Activated naive CD4-positive, alpha-beta T cell treated with anti-CD3 and anti-CD28 coated beads, Interleukin-2, amount 50 U/mL, for 72 hours (primary cell): ENCODE measurements around the gene LRRC4C. TPM values are rescaled to one million over a fixed set of nuclear protein-coding genes. Genes with fewer than 3 reads are reported as not detected.

Experiments
- ATAC-seq, 2 donors: fragments of 150-1000 bp; cut with Tn5 transposase; 2 replicates each; pipeline ENCODE4 v1.10.0; 2021; ENCODE audit warnings: mild to moderate bottlenecking in 2 of 2, moderate library complexity in 2 of 2
- DNase-seq, 2 donors: peaks; one replicate each; pipeline ENCODE4 v3.0.0; 2021 to 2022; ENCODE audit warnings: low spot score in 2 of 2
- H3K27ac Mint-ChIP-seq, 2 donors: one replicate each; pipeline ENCODE4 v1.8.0; 2022; ENCODE audit warnings: mild to moderate bottlenecking in 2 of 2, mixed read lengths in 2 of 2
- H3K36me3 Mint-ChIP-seq, 2 donors: one replicate each; pipeline ENCODE4 v1.8.0; 2022; ENCODE audit warnings: mixed read lengths in 2 of 2
- H3K9me3 Mint-ChIP-seq, 2 donors: one replicate each; pipeline ENCODE4 v1.8.0; 2022; ENCODE audit warnings: mixed read lengths in 2 of 2
- total RNA-seq, 2 donors: library from RNA; stranded (reverse); gene quantifications; one replicate each; pipeline ENCODE4 v1.2.3, GENCODE V29; 2022

Gene LRRC4C
- total RNA-seq, 2 donors from 2014 or later, result not detected

DNA sequence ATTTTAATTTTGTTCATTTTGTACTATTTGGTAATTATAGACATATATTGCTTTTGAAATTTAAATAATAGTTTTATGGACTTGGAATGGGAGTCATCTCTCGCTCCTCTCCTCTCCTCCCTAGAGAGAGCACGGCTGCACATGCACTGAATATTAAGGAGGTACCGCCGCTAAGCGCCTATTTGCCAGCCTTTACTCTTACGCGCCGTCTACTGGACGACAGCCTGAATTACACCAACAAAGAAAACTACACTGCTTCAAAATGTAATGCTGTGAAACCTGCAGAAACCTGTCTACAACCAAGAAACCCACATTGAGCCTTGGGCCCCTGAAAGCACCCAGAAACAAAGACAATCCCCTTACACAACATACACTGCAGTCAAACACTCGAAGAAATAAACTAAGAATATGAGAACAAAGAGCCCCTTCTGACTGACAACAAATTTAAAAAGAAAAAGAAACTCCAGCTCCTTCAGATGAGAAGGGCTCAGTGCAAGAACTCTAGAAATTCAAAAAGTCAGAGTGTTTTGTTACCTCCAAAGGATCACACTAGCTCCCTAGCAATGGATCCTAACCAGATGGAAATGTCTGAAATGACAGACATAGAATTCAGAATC lies 737.2 kb downstream of the LRRC4C start:
- ATAC-seq (no peak), DNase-seq (peak in 1 of 2 donors; percentile 6)
- Mint-ChIP-seq H3K27ac (no peak overlapping the region), H3K9me3 (peaks cover 30 to 44% of the 10 kb centered on the region in 2 donors), H3K36me3 (no peaks in the 10 kb centered on the region)

DNA sequence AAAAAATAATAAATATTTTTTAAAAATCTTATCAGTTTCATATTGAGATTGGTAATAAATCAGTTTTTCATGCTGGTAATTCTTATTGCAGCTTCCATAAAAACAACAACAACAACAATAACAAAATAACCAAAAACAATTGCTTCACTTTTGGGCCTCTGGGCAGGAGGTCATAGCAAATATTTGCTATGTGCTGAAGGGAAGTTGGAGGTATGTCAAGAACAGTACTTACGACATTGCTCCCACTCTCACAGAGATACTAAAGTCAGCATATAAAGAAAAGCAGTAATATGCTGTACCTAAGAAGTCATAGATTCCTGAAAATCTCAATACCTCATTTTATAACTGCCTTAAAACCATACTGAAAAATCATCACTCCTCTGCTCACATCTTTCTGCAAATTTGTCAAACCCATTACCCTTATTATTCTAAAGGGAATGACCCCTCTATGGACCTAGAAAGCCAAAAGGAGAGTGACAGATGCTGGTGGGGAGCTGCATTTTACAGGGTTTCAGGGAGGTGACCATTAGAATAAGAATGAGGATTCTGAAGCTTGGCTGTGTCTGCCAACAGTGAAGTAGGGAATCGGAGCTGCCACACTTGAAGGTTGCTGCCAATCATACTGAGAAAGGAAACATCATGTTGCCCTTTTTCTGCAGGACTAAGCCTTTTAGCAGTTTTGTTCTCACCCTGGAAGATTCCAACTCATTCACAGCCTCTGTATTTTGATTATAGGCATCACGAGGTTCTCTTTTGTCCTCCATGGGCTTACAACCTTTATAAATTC lies 742.9 kb downstream of the LRRC4C start:
- no peak for DNase-seq
- H3K36me3 Mint-ChIP-seq, result no peaks in the 10 kb centered on the region
- H3K9me3 Mint-ChIP-seq, result peaks cover 11 to 20% of the 10 kb centered on the region in 2 donors
- H3K27ac Mint-ChIP-seq, result no peak overlapping the region
- no peak for ATAC-seq

DNA sequence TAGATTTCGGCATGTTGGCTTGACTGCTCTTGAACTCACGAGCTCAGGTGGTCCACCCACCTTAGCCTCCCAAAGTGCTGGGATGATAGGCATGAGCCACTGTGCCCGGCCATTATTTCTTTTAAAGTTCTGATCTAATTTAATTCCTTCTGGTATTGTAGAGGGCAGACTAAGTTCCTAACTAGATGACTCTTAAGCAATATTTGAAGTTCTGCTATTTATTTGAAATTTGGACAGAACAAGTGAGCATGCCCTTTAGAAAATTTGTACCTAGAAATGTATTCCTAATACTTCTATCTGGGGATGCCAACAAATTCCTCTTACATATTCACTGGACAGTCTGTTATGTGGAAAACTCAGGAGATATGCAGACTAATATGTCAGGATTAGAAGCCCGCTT lies 746.4 kb downstream of the LRRC4C start:
- H3K36me3 Mint-ChIP-seq, result peaks cover 6 to 20% of the 10 kb centered on the region in 2 donors
- DNase-seq (no peak), ATAC-seq (no peak)
- H3K27ac Mint-ChIP-seq, result no peak overlapping the region
- H3K9me3 Mint-ChIP-seq, result peaks cover 14 to 28% of the 10 kb centered on the region in 2 donors

DNA sequence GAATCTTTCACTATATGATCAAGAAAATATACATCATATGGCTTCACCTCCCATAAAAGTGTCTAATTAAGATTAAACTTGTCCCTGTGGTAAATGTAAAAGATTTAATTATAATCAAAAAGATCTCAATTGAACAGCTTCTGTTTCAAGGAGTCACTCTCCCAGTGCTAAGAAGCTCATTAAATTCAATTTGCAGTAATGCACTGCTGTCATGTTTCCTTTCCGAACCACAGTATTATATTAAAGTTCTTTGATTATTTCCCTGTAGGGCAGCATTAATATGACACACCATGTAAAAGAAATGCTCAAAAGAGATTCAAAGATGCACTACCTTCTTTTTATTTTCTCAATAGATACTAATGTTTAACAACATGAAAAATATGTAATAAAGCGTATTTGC lies 758.4 kb downstream of the LRRC4C start:
- ATAC-seq, result no peak
- Mint-ChIP-seq H3K27ac (no peak overlapping the region), H3K36me3 (no peaks in the 10 kb centered on the region), H3K9me3 (peaks cover 10 to 16% of the 10 kb centered on the region in 2 donors)
- no peak for DNase-seq

DNA sequence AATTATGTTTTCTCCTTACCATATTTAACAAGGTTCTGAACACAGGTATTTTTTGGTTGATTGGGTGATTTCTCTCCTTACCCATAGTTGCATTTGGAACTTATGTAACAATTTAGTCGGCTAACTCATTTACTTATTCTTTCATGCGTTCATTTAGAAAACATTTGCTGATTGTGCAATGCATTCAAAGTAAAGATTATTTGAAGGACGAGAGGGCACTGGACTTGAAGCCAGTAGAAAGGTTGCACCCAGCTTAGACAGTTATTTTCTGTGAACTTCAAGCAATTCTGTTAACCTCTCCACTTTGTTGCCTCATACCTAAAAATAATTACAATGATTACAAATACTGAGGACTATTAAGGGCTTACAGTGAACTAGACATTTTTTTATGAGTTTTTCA lies 769.6 kb downstream of the LRRC4C start:
- no peak for ATAC-seq
- H3K9me3 Mint-ChIP-seq, result peaks cover 15 to 29% of the 10 kb centered on the region in 2 donors
- H3K36me3 Mint-ChIP-seq, result no peaks in the 10 kb centered on the region
- no peak overlapping the region for H3K27ac Mint-ChIP-seq
- no peak for DNase-seq

DNA sequence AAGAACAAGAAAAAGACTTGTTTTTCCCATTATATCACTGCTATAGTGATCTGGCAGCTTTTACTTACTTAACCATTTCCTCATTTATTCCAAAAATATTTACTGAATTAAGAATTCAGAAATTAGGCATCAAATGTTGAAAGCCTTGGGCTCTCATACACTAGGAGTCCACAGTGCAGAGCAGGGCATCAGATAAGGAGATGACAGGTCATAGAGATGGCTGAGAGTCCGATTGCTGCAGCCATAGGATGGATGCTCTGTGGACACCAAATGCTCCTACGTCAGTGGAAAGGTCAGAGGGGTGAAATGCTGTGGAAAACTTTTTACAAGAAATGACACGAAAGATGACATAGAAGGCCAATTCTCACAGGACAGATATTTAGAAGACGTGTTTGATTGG lies 771.1 kb downstream of the LRRC4C start:
- Mint-ChIP-seq H3K27ac (no peak overlapping the region), H3K36me3 (no peaks in the 10 kb centered on the region), H3K9me3 (peaks cover 13 to 21% of the 10 kb centered on the region in 2 donors)
- DNase-seq, result no peak
- ATAC-seq, result no peak

DNA sequence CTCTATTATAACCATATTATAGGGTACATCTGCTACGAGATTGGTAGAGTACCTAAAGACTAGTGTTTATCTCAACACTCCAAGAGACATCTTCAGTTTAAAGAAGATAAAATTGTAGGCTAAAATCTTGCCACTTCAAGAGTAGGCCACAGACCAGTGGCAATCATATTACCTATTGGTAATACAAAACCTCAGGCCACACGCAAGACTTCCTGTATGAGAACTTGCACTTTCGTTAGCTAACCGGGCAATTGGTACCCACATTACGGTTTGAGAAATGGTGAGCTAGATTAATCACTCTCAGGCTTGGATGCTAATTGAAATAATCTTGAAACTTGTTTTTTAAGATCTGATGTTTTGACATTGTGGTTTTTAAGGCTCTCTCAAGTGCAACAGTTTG lies 772.7 kb downstream of the LRRC4C start:
- DNase-seq, result no peak
- no peaks in the 10 kb centered on the region for H3K36me3 Mint-ChIP-seq

DNA sequence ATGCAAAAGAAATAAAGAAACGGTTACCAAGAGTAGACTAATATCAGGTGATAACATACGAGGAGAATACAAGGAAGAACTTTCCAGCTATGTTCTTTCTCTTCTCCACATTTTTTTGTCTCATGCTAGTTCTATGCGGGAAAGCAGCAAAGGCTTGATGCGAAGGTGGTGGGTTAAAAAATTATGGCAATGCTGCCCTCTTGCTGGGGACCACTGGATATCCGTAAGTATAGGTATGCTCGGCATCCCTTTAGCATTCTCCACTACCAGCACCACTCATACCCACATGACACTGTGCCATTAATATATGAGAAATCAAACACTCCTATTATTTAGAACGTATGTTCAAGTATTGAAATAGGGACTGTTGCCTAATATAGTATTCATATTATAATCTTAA lies 776.4 kb downstream of the LRRC4C start:
- peaks cover 12% of the 10 kb centered on the region in 2 donors for H3K9me3 Mint-ChIP-seq
- ATAC-seq (no peak), DNase-seq (no peak)
- no peak overlapping the region for H3K27ac Mint-ChIP-seq
- peaks cover 0 to 5% of the 10 kb centered on the region in 2 donors for H3K36me3 Mint-ChIP-seq

More for the DNA sequence above, 772.7 kb downstream of the LRRC4C start:
- ATAC-seq, result no peak
- Mint-ChIP-seq H3K27ac (no peak overlapping the region), H3K9me3 (peaks cover under 1 to 13% of the 10 kb centered on the region in 2 donors)

DNA sequence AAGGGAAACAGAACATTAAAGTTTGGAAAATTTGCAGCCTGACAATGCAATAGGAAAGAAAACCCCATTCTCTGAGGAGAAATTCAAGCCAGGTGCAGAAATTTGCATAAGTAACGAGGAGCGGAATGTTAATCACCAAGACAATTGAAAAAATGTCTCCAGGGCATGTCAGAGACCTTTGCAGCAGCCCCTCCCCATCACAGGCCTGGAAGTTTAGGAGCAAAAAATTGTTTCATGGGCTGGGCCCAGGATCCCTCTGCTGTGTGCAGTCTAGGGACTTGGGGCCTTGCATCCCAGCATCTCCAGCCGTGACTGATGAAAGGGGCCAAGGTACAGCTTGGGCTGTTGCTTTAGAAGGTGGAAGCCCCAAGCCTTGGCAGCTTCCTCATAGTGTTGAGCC lies 780.2 kb downstream of the LRRC4C start:
- H3K27ac Mint-ChIP-seq, result no peak overlapping the region
- peaks cover 0 to 5% of the 10 kb centered on the region in 2 donors for H3K36me3 Mint-ChIP-seq
- DNase-seq (no peak), ATAC-seq (no peak)
- peaks cover 12 to 18% of the 10 kb centered on the region in 2 donors for H3K9me3 Mint-ChIP-seq

DNA sequence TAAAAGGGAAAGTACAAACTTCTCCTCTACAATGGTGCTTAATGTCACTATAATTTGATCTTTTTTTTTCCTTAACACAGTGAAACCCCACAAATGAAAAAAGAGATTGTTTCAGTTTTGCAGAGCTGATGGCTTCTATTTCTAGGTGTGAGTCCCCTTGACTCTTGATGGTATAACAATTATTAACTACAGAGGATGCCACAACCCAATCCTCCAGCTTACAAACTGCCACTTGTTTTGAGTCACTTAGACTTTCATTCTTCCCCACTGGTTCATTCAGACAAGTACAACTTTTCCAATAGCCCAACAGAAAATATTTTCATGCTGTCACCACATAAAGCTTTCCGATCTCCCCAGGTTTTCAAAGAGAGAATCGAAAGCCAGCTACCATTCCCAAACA lies 812.2 kb downstream of the LRRC4C start:
- ATAC-seq (no peak), DNase-seq (no peak)
- peaks cover 0 to 14% of the 10 kb centered on the region in 2 donors for H3K36me3 Mint-ChIP-seq
- H3K27ac Mint-ChIP-seq, result no peak overlapping the region
- H3K9me3 Mint-ChIP-seq, result peaks cover 31 to 33% of the 10 kb centered on the region in 2 donors

DNA sequence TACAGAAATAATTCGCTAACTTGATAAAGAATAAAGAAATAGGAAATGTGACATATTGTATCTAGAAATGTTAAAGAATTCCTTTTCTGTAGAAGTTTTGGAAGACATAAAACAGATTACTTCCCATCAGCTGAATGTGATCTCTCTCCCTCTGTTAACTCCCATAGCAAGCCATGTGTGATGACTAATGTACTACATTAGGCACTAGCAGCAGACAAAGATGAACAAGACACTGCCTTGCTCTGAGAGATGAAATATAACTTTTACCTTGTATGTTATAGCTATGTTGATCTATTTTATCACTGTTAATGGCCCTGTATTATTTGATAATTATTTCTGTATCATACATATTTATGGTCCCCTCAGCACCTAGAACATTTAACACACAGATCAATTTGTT lies 817.2 kb downstream of the LRRC4C start:
- DNase-seq (no peak), ATAC-seq (no peak)
- H3K9me3 Mint-ChIP-seq, result peaks cover 21 to 31% of the 10 kb centered on the region in 2 donors
- no peak overlapping the region for H3K27ac Mint-ChIP-seq
- H3K36me3 Mint-ChIP-seq, result no peaks in the 10 kb centered on the region

DNA sequence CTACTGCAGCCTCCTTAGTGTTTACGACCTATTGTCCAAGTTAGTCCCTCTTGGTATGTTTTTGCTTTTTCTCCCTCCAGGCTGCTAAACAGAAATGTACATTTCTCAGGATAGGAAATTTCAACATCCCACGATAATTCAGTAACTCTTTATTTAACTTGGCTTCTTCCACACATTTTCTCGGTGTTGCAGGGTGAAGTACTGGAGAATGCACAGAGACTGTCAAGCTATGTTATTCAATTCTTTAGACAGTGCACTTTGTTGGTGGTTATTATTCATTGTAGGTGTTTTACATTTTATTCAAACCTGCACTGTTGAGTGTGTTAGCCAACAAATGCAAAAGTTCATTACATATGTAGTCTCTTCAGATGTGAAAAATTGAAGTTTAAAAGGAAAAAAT lies 839.8 kb downstream of the LRRC4C start:
- peaks cover 15 to 20% of the 10 kb centered on the region in 2 donors for H3K9me3 Mint-ChIP-seq
- H3K36me3 Mint-ChIP-seq, result no peaks in the 10 kb centered on the region

DNA sequence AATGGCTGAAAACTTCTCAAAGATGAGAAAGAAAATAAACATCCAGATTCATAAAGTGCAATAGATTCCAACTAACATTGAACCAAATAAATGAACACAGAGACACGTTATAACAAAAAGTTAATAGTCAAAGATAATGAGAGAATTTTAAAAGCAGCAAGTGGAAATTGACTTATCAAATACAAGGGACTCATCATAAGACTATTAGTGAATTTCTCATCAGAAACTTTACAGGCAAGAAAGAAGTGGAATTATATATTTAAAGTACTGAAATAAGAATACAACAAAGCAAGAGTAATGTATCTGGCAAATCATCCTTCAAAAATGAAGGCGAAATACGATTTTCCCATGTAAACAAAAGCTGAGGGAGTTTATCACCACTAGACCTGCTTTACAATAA lies 852.7 kb downstream of the LRRC4C start:
- DNase-seq (no peak), ATAC-seq (no peak)
- Mint-ChIP-seq H3K36me3 (peaks cover 11 to 26% of the 10 kb centered on the region in 2 donors), H3K9me3 (peaks cover 32 to 41% of the 10 kb centered on the region in 2 donors), H3K27ac (no peak overlapping the region)

More for the DNA sequence above, 839.8 kb downstream of the LRRC4C start:
- no peak overlapping the region for H3K27ac Mint-ChIP-seq
- no peak for ATAC-seq
- DNase-seq, result no peak

DNA sequence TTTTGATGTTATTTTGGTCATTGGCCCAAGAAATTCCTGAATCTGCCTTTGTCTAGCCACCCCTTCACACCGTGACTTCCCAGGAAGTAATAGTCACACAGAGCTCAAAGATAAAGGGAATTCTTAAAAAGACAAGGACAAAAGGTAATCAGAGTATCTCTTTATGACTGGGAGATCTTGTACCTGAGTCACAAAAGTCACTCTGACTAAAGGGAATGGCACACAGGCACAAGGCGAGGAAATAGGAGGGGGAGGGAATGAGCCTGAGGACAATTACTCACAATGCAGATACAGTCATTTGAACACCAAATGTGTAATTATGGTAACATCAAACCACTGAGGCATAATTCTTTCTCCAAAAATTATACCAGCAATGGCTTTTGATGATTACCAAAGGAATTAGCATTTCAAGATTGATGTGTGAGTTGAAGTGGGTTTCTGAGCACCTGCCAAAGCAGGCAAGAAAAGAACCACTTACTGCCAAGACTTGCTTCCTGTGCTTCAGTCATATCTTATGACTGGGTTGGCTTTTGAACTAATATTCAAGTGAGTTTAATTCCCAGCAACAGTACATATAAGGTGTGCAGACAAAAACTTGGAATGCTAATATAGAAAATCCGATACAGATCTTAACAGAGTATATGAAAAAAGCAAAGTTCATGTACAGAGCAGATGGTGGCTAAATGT lies 856.4 kb downstream of the LRRC4C start:
- peaks cover 45 to 52% of the 10 kb centered on the region in 2 donors for H3K9me3 Mint-ChIP-seq
- H3K27ac Mint-ChIP-seq, result no peak overlapping the region
- H3K36me3 Mint-ChIP-seq, result peaks cover 11 to 32% of the 10 kb centered on the region in 2 donors
- DNase-seq, result no peak
- ATAC-seq, result no peak

DNA sequence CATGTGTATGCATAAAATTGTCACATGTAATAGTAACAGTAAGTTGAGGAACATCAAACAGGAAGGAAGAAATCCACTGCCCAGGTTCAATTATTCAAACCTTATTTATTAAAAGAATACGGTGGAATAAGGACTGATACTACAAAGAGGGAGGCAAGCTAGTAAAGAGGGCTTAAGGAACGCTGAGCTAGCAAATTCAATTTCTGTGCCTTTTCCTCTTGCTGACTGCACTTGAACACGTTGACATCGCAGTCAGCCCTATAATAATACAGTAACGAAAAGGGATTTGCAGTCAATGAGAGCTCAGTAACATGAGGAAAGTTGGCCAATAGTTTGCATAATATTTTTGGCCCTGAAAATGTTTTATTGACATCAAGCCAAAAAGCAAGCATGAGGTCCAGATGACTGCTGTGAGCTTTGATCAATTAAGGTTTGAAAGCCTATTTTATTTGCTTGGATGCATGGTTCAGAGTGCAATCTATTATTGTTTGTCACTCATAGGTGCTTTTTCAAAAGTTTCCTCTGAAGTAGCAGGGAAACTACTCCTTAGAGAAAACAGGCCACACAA lies 861.8 kb downstream of the LRRC4C start:
- H3K36me3 Mint-ChIP-seq, result peaks cover 0 to 8% of the 10 kb centered on the region in 2 donors
- no peak overlapping the region for H3K27ac Mint-ChIP-seq
- ATAC-seq (no peak), DNase-seq (no peak)
- H3K9me3 Mint-ChIP-seq, result peaks cover 29 to 43% of the 10 kb centered on the region in 2 donors

DNA sequence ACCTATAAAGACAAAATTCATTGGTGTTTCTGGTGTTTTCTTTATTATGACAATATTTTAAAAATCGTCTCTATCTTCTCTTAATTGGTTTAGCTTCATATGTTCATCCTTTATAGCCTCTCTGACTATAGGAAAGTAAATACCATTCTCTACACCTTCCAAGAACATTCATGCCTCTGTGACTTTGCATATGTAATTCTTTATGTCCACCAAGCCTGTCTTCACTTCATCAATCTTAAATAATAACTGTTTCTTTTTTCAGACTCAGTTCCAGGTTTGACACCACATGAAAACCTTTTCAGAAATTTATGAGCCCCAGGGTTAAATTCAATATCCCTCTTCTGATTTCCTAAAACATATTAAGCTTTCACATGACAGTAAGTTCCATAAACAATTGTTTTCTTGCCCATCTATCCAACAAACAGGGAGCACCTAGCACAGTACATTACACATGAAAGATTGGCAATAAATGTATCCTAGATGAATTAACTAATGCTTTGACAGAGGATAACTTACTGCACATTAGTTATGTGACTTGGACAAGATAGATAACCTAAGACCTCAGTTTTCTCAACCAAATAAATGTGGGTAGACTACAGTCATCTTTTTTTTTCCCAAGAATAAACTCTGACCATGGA lies 886.1 kb downstream of the LRRC4C start:
- H3K9me3 Mint-ChIP-seq, result peaks cover 18% of the 10 kb centered on the region in 2 donors

More for the DNA sequence above, 886.1 kb downstream of the LRRC4C start:
- ATAC-seq (no peak), DNase-seq (no peak)
- no peak overlapping the region for H3K27ac Mint-ChIP-seq
- H3K36me3 Mint-ChIP-seq, result peaks cover 0 to 2% of the 10 kb centered on the region in 2 donors
